Activated T-cell treated with anti-CD3 and anti-CD28 coated beads, Interleukin-2, amount 50 U/mL, for 24 hours (primary cell): ENCODE measurements around the gene IL13.

Experiments
- DNase-seq: peaks from one replicate; pipeline ENCODE4 v3.0.0-alpha.2; 2020
- H3K27ac Mint-ChIP-seq: 2 replicates; pipeline ENCODE4 v1.8.0; 2020; ENCODE audit warnings: mild to moderate bottlenecking, mixed read lengths
- H3K27me3 Mint-ChIP-seq: 2 replicates; pipeline ENCODE4 v1.8.0; 2020; ENCODE audit warnings: mixed read lengths
- H3K36me3 Mint-ChIP-seq: 2 replicates; pipeline ENCODE4 v1.8.0; 2020; ENCODE audit warnings: low read depth, mixed read lengths
- H3K4me1 Mint-ChIP-seq: 2 replicates; pipeline ENCODE4 v1.8.0; 2020; ENCODE audit warnings: low read depth, mixed read lengths
- H3K4me3 Mint-ChIP-seq: 2 replicates; pipeline ENCODE4 v1.8.0; 2020; ENCODE audit warnings: mild to moderate bottlenecking, moderate library complexity, mixed read lengths
- H3K9me3 Mint-ChIP-seq: 2 replicates; pipeline ENCODE4 v1.8.0; 2020; ENCODE audit warnings: mixed read lengths

Gene IL13

GRCh38 chr5:132662925-132663770, 5.2 kb downstream of the IL13 start:
- no peaks in the 10 kb centered on the region for H3K36me3 Mint-ChIP-seq
- H3K27me3 Mint-ChIP-seq: peaks cover 12% of the 10 kb centered on the region
- no peaks in the 10 kb centered on the region for H3K9me3 Mint-ChIP-seq
- H3K4me1 Mint-ChIP-seq: peaks cover 48% of the 10 kb centered on the region
- no peak overlapping the region for H3K4me3 Mint-ChIP-seq
- peak; percentile 61 for DNase-seq
- peak overlapping the region; percentile 92 for H3K27ac Mint-ChIP-seq

DNA sequence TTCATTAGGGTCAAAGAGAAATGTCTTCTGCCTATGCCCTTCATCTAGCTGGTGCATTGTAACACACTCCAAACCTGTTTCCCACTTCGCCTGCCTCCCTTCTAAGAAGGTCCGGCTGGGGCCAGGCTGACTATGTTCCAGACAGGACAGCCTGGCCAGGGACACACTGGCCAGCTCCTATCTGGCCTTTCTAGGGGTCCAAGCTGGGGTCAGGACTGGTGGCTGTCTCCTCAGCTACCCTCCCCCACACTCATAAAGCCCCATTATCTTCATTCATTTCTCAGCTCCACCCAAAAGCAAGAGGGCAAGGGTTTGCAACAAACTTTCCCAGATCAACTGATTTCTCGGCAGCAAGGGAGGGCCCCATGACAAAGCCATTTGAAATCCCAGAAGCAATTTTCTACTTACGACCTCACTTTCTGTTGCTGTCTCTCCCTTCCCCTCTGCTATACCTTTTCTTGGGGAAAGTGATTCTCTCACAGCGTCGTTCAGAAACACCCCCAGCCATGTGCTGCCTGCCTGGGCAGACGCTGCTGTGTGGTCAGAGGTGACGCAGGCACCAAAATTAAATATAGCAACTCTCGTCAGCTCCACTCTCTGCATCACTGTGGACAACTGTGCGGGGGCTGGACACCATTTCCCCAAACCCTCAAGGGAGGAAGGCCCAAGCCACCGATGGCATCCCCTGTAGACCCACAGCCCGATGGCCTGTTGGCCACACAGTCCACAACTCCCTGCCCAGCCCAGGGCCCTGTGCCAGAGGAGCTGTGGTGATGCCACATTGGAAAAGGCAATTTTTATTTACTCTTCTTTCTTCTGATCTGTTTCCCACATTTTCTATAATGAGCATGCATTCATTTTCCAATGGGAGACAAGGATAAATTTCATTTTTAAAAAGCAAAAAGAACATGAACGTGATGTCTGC, 6.1 kb downstream of the IL13 start:
- H3K4me3 Mint-ChIP-seq: no peak overlapping the region
- no peaks in the 10 kb centered on the region for H3K36me3 Mint-ChIP-seq
- H3K4me1 Mint-ChIP-seq: peaks cover 42% of the 10 kb centered on the region
- DNase-seq: no peak
- peak overlapping the region; percentile 92 for H3K27ac Mint-ChIP-seq
- peaks cover 6% of the 10 kb centered on the region for H3K27me3 Mint-ChIP-seq
- no peaks in the 10 kb centered on the region for H3K9me3 Mint-ChIP-seq

DNA sequence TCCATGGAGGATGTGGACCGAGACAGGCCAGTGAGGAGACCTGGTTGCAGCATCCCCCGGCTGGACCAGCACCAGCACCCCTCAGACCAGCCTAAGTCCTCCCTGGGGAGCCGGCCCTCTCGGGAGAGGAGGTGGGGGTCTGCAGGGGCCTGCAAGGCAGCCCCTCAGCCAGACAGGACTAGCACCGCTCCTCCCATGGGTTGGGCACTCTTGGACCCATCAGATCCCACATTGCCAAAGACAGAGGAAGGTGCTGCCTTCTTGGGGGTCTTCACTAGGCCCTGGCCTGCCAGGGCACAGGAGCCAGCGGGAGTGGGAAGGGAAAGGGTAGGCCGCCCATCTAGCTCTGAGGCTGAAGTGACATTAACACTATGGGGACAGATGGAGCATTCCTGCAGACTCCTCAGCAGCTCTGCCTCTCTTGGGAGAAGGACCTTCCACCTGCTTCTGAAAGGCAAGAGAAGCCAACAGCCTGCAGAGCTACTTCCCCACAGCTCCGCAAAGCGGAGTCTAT, 6.8 kb downstream of the IL13 start:
- peaks cover 3% of the 10 kb centered on the region for H3K27me3 Mint-ChIP-seq
- H3K27ac Mint-ChIP-seq: no peak overlapping the region
- H3K4me3 Mint-ChIP-seq: no peak overlapping the region
- no peaks in the 10 kb centered on the region for H3K9me3 Mint-ChIP-seq
- H3K4me1 Mint-ChIP-seq: peaks cover 42% of the 10 kb centered on the region
- no peak for DNase-seq
- no peaks in the 10 kb centered on the region for H3K36me3 Mint-ChIP-seq

- no peak for DNase-seq
- H3K36me3 Mint-ChIP-seq: no peaks in the 10 kb centered on the region
- peaks cover 37% of the 10 kb centered on the region for H3K4me1 Mint-ChIP-seq
- H3K4me3 Mint-ChIP-seq: no peak overlapping the region
- peaks cover 3% of the 10 kb centered on the region for H3K27me3 Mint-ChIP-seq
- no peaks in the 10 kb centered on the region for H3K9me3 Mint-ChIP-seq
- no peak overlapping the region for H3K27ac Mint-ChIP-seq
Observed at GRCh38 chr5:132665574-132666080, 7.7 kb downstream of the IL13 start.

DNA sequence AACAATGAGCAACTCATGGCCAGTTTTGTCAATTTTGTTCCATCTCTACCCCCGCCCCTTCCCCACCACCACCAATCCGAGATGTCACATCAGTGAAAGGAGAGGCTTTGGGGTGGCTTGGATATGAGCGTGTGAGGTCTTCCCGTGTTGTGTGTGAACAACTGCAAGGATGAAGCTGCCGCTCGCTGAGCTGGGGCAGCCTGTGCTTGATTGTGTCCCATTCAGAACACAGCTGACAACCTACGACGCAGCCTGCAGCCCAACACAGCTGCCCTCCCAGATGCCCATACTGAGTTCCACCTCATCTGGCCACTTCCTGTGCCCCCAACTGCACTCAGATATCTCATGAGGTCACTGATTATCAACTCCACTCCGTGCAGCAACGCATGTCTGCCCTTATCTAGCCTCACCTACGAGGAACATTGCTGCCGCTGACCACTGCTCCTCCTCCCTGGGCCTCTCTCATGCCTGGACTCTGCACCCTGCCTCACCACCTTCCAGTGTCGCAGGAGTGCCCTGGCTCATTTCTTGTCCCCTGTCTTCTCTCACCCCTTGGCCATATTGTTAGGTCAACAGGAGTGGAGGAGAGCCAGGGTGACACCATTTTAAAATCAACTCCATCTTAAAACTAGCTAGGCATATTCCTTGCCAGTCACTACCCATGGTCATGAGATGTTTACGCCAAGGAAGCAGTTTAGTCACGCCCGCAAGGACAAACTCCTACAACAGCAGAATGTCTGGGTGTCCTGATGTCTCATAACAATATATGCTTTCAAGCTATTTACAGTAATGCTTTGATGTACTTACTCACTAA, 8.5 kb downstream of the IL13 start:
- peaks cover 3% of the 10 kb centered on the region for H3K27me3 Mint-ChIP-seq
- H3K36me3 Mint-ChIP-seq: no peaks in the 10 kb centered on the region
- peaks cover 30% of the 10 kb centered on the region for H3K4me1 Mint-ChIP-seq
- no peak for DNase-seq
- H3K4me3 Mint-ChIP-seq: no peak overlapping the region
- H3K27ac Mint-ChIP-seq: no peak overlapping the region
- no peaks in the 10 kb centered on the region for H3K9me3 Mint-ChIP-seq

DNA sequence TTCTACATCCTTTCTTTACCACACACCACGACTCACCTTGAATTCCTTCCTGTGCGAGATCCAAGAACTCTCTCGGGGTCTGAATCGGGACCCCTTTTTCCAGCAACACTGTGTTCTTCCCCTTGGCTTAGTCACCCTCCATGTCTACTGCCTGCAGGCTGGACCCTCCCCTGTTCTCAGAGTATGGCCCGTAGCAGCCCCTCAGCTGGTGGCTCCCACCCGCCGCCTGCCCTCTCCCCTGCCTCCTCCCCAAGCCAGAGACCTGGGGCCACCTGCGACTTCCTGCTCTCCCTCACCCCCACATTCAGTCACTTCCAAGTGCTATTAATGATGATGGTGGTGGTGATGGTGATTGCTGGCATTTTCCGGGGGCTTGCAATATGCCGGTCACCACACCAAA, 9.3 kb downstream of the IL13 start:
- no peak for DNase-seq
- Mint-ChIP-seq H3K4me3 (no peak overlapping the region), H3K9me3 (no peaks in the 10 kb centered on the region), H3K36me3 (no peaks in the 10 kb centered on the region), H3K27me3 (peaks cover 3% of the 10 kb centered on the region), H3K4me1 (peaks cover 23% of the 10 kb centered on the region), H3K27ac (no peak overlapping the region)

DNA sequence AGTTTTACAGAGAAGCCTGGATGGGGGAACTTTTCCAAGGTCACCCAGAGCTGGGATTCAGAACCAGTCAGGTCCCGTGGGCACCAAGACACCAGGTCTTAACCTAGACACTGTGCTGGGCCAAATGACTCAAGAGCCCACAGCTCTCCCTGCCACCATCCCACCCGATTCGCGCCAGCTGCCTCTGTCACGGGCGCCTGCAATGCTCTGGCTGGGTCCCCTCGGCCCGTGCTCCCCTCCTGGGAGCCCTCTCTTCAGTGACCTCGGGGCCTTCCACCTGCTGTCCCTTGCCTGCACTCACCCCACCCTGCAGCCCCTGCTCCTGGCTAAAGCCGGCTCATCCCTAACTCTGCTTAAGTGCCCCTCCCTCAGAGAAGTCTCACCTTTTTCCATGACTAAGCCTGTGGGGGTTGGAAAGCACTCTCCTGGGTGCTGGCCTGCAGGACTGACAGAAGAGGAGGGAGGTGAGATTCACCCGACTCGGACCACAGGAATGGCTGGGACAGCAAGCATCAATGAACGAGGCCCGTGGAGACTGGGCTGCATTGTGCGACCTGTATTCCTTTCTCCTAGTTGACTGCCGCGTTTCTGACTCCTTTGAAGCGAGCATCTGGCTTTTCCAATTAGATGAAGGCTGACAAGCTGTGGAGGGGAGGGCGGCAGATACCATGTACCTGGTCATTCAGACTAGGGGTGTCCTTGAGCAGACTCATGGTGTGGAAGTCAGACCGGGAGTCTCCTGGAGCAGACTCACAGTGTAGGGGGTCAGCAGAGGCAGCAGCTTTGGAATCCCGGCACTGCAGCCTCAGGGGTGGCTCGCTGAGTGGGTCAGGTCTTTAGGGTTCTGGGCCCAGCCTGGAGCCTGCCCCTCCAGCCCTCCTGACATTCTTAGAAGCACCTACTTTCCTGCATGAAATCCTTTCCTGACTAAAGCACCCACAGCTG, 10.1 kb downstream of the IL13 start:
- Mint-ChIP-seq H3K36me3 (no peaks in the 10 kb centered on the region), H3K4me1 (peaks cover 18% of the 10 kb centered on the region), H3K4me3 (no peak overlapping the region), H3K9me3 (no peaks in the 10 kb centered on the region), H3K27me3 (peaks cover 3% of the 10 kb centered on the region), H3K27ac (no peak overlapping the region)
- DNase-seq: no peak

GRCh38 chr5:132668706-132669454, 10.9 kb downstream of the IL13 start:
- Mint-ChIP-seq H3K27me3 (peaks cover 3% of the 10 kb centered on the region), H3K27ac (no peak overlapping the region), H3K4me1 (peaks cover 16% of the 10 kb centered on the region), H3K4me3 (no peak overlapping the region), H3K9me3 (no peaks in the 10 kb centered on the region), H3K36me3 (no peaks in the 10 kb centered on the region)
- no peak for DNase-seq

DNA sequence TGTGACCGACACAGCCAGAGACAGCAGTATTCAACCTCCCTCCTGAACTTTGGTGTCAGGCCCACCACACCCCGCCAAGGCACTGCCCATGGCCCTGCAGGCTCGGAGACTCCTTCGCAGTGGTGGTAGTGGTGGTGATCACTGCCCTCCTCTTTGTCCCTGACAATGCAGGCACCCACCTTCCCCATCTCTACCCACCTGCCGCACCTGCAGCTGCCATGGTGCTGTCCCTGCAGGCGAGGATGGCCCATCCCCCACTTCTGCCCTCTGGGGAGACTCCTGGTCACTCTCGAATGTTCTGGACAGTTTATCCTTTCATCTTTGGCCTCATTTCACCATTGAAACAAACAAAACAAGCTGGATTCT, 11.5 kb downstream of the IL13 start:
- no peak for DNase-seq
- H3K27me3 Mint-ChIP-seq: peaks cover 3% of the 10 kb centered on the region
- peaks cover 16% of the 10 kb centered on the region for H3K4me1 Mint-ChIP-seq
- H3K27ac Mint-ChIP-seq: no peak overlapping the region
- H3K4me3 Mint-ChIP-seq: no peak overlapping the region
- H3K36me3 Mint-ChIP-seq: no peaks in the 10 kb centered on the region
- H3K9me3 Mint-ChIP-seq: no peaks in the 10 kb centered on the region

GRCh38 chr5:132669966-132670882, 12.3 kb downstream of the IL13 start:
- Mint-ChIP-seq H3K27ac (no peak overlapping the region), H3K4me3 (no peak overlapping the region), H3K36me3 (no peaks in the 10 kb centered on the region), H3K4me1 (peaks cover 22% of the 10 kb centered on the region), H3K9me3 (no peaks in the 10 kb centered on the region), H3K27me3 (peaks cover 3% of the 10 kb centered on the region)
- DNase-seq: no peak

- peaks cover 3% of the 10 kb centered on the region for H3K27me3 Mint-ChIP-seq
- H3K36me3 Mint-ChIP-seq: no peaks in the 10 kb centered on the region
- peaks cover 23% of the 10 kb centered on the region for H3K4me1 Mint-ChIP-seq
- no peak overlapping the region for H3K27ac Mint-ChIP-seq
- no peak overlapping the region for H3K4me3 Mint-ChIP-seq
- DNase-seq: no peak
- H3K9me3 Mint-ChIP-seq: no peaks in the 10 kb centered on the region
Observed at GRCh38 chr5:132671000-132671399, 13.0 kb downstream of the IL13 start.

- Mint-ChIP-seq H3K27ac (peak overlapping the region; percentile 16), H3K36me3 (no peaks in the 10 kb centered on the region), H3K4me1 (peaks cover 22% of the 10 kb centered on the region), H3K27me3 (peaks cover 3% of the 10 kb centered on the region), H3K4me3 (no peak overlapping the region), H3K9me3 (no peaks in the 10 kb centered on the region)
- no peak for DNase-seq
Observed at GRCh38 chr5:132673488-132673887, 15.5 kb downstream of the IL13 start.
